Endothelial cell of umbilical vein (primary cell): ENCODE data around the gene CNKSR2. TPM values are rescaled to one million over a fixed set of nuclear protein-coding genes. Genes with fewer than 3 reads are reported as not detected.

ENCODE experiments used
- BruUV-seq: library from RNA; stranded (reverse); fragments of 400-500 nt; replicated peaks from 2 replicates; lab custom pipeline; 2021; lab: Mats Ljungman, UMichigan
- CTCF ChIA-PET: fragments of 300-600, 350-600 bp; sonication (Branson Sonifier 250); formaldehyde crosslinking; loops from one replicate; lab custom pipeline; 2021; ENCODE audit warnings: antibody characterized with exemption, inconsistent platforms; lab: Charles Lee
- POLR2A ChIA-PET: fragments of 300-600, 350-600 bp; sonication (Branson Sonifier 250); formaldehyde crosslinking; loops from one replicate; lab custom pipeline; 2021; ENCODE audit warnings: antibody characterized with exemption, inconsistent platforms; lab: Charles Lee
- DNase-seq: peaks from one replicate; pipeline ENCODE4 v3.0.0-alpha.2; 2011; ENCODE audit warnings: low read depth, low spot score
- FAIRE-seq: peaks from 2 replicates; lab custom pipeline; 2011; peaks lifted over from hg19 to GRCh38; lab: Jason Lieb, UNC
- H2AFZ ChIP-seq: 2 replicates; pipeline ENCODE4 v1.6.0; 2012; ENCODE audit warnings: low read depth, low read length, control low read depth, inconsistent platforms
- H3K27ac ChIP-seq: 2 replicates; pipeline ENCODE4 v1.5.1; 2011; ENCODE audit warnings: low read depth, mild to moderate bottlenecking, control low read depth, low read length, moderate library complexity; ENCODE audit not compliant: insufficient read depth
- H3K27me3 ChIP-seq, 2 experiments: 2 replicates each; pipeline versions ENCODE4 v1.6.0 to v1.6.1; 2011; ENCODE audit warnings: low read length in 2 of 2, mixed read lengths in 1 of 2; ENCODE audit not compliant: control insufficient read depth in 2 of 2, insufficient read depth in 2 of 2
- H3K36me3 ChIP-seq, 2 experiments: 2 replicates in 1 of 2; 3 replicates in 1 of 2; pipeline ENCODE4 v1.5.1; 2011; ENCODE audit warnings: low read length in 2 of 2, mild to moderate bottlenecking in 1 of 2, moderate library complexity in 1 of 2; ENCODE audit not compliant: control insufficient read depth in 2 of 2, insufficient read depth in 2 of 2; ENCODE audit errors: extremely low read depth in 1 of 2
- H3K4me1 ChIP-seq: 3 replicates; pipeline ENCODE4 v1.5.1; 2011; ENCODE audit warnings: mild to moderate bottlenecking, low read length; ENCODE audit not compliant: control insufficient read depth, insufficient read depth; ENCODE audit errors: extremely low read depth
- H3K4me2 ChIP-seq: 2 replicates; pipeline ENCODE4 v1.6.1; 2011; ENCODE audit warnings: low read length, control low read depth, mixed read lengths; ENCODE audit not compliant: insufficient read depth
- H3K4me3 ChIP-seq, 3 experiments: fragments of 200-600 bp in 1 of 3; sonication (generic), shearing (Covaris generic) in 1 of 3; replicated peaks in 1 of 3; 2 replicates each; pipeline ENCODE4 v1.5.1; 2011 to 2016; ENCODE audit warnings: control low read depth in 3 of 3, low read length in 3 of 3, mild to moderate bottlenecking in 2 of 3, inconsistent platforms in 1 of 3, low read depth in 1 of 3, moderate library complexity in 1 of 3; ENCODE audit not compliant: insufficient read depth in 1 of 3
- H3K79me2 ChIP-seq: 2 replicates; pipeline ENCODE4 v1.6.0; 2012; ENCODE audit warnings: low read length, inconsistent platforms; ENCODE audit not compliant: control insufficient read depth, insufficient read depth
- H3K9ac ChIP-seq: replicated peaks from 2 replicates; pipeline ENCODE3; 2011; ENCODE audit warnings: low read length, control low read depth; ENCODE audit not compliant: insufficient read depth; ENCODE audit errors: extremely low read depth
- H3K9me1 ChIP-seq: replicated peaks from 3 replicates; pipeline ENCODE4 v1.6.0; 2011; ENCODE audit warnings: mild to moderate bottlenecking, low read length; ENCODE audit not compliant: control insufficient read depth, insufficient read depth; ENCODE audit errors: extremely low read depth
- H3K9me3 ChIP-seq: replicated peaks from 2 replicates; pipeline ENCODE4 v1.5.1; 2012; ENCODE audit warnings: low read length, inconsistent platforms; ENCODE audit not compliant: control insufficient read depth, insufficient read depth
- H4K20me1 ChIP-seq: replicated peaks from 2 replicates; pipeline ENCODE3; 2011; ENCODE audit warnings: mild to moderate bottlenecking, low read length; ENCODE audit not compliant: control insufficient read depth, insufficient read depth; ENCODE audit errors: extremely low read depth
- EZH2 ChIP-seq: IDR thresholded peaks from 2 replicates; pipeline ENCODE4 v1.6.1; 2012; ENCODE audit warnings: borderline replicate concordance, low read depth, mild to moderate bottlenecking, moderate library complexity, low read length, inconsistent platforms; ENCODE audit not compliant: severe bottlenecking
- FOS ChIP-seq: IDR thresholded peaks from 2 replicates; pipeline ENCODE4 v1.6.1; 2011; ENCODE audit warnings: mild to moderate bottlenecking, low read length, moderate library complexity, borderline replicate concordance; ENCODE audit not compliant: insufficient read depth
- GATA2 ChIP-seq: IDR thresholded peaks from 2 replicates; pipeline ENCODE4 v1.7.0; 2011; ENCODE audit warnings: low read depth, mild to moderate bottlenecking, moderate library complexity, mixed read lengths, low read length; ENCODE audit not compliant: insufficient read length, insufficient read depth
- JUN ChIP-seq: IDR thresholded peaks from 2 replicates; pipeline ENCODE4 v1.6.1; 2011; ENCODE audit warnings: borderline replicate concordance, low read depth; ENCODE audit not compliant: insufficient read length, insufficient read depth
- MYC ChIP-seq: IDR thresholded peaks from one replicate; pipeline ENCODE4 v1.6.1; 2011; ENCODE audit warnings: mild to moderate bottlenecking, low read depth, low read length
- POLR2A ChIP-seq: IDR thresholded peaks from 2 replicates; pipeline ENCODE4 v1.6.1; 2012; ENCODE audit warnings: low read depth, mild to moderate bottlenecking, control low read depth, low read length
- POLR2AphosphoS5 ChIP-seq: IDR thresholded peaks from 2 replicates; pipeline ENCODE4 v1.6.1; 2012; ENCODE audit warnings: low read depth, mild to moderate bottlenecking, control low read depth, low read length, moderate library complexity; ENCODE audit not compliant: insufficient read depth
- dilution Hi-C: fragments of 300-500 bp; cut with MboI; formaldehyde crosslinking; loops from one replicate; pipeline ENCODE4 v1.15.0; 2019; ENCODE audit warnings: low sequenced_read_pairs; ENCODE audit not compliant: extremely low pct_ligation_motif_present
- intact Hi-C: fragments of 100-400 bp; cut with micrococcal nuclease; formaldehyde crosslinking; loops from one replicate; pipeline ENCODE4 v1.10.0; 2022
- polyA plus RNA-seq, 4 experiments: library from polyadenylated mRNA; depleted of rRNA in 3 of 4; stranded (reverse) in 3 of 4; unstranded in 1 of 4; fragments of >200 nt; gene quantifications; 2 replicates each; pipeline versions ENCODE4 v1.2.1 to v1.2.3, GENCODE V29; 2011 to 2012; ENCODE audit warnings: missing spikeins in 1 of 4
- total RNA-seq: library from RNA; stranded (reverse); gene quantifications from 2 replicates; pipeline ENCODE4 v1.2.3, GENCODE V29; 2021
- TF ChIP-seq, protein P1 (sequence below), 2 donors: IDR thresholded peaks; 1 replicate in 1 of 2; 2 replicates in 1 of 2; pipeline ENCODE4 v1.5.1; 2011; ENCODE audit warnings: low read length in 2 of 2, mild to moderate bottlenecking in 2 of 2, moderate library complexity in 2 of 2, control low read depth in 1 of 2, inconsistent platforms in 1 of 2, low read depth in 1 of 2; ENCODE audit not compliant: insufficient read depth in 1 of 2; ENCODE audit errors: extremely low read depth in 1 of 2
- TF ChIP-seq, protein P2 (sequence below): IDR thresholded peaks from 2 replicates; pipeline ENCODE4 v1.6.1; 2011; ENCODE audit not compliant: insufficient read depth, insufficient read length

The CNKSR2 gene
- total and polyA plus RNA-seq, 2 donors (not counting 3 experiments of a cell fraction or from before 2014, with no cell fraction given) = 0.13 TPM; not detected in 1

DNA sequence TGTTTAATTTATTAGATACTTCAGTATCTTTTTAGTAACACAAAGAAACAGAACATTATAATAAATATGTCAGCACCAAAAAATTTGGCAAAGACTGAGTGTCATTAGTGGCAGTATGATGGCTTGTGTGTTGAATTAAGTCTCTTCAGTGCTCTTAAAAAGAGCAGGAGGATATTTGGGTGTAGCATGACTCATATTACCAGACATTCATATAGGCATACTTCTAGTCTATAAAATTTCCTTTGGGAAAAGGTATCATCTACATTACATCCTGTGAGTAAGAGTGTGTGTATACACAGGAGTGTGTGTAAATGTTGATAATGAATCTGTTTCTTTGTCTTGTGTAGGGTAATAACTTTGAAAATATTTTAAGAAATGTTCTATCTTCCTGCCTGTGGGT lies 135.7 kb downstream of the CNKSR2 start:
- dilution Hi-C loops = no loop called here
- peak; percentile 70 for DNase-seq
- peak overlapping the region; percentile 12 for H3K4me2 ChIP-seq

DNA sequence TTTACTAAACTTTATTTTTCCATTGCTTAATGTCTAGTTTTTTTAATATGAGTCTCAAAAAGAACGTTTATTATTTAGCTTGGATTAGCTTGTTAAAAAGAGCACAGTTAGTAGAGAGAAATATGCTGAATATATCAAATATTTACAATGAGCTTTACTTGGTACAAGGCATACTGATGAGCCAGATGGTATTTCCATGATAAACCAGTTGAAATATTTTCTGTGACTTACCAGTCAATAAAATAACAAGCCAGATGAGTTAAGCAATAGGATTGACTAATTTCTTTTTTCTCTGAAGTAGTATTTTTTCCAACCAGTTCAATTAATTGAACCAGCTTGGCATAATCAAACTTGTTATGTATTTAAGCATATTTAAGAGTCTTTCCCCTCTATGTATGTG lies 149.8 kb downstream of the CNKSR2 start:
- H3K9me1 ChIP-seq = no peaks in the 10 kb centered on the region
- DNase-seq = no peak
- ChIA-PET CTCF (no interaction called here), POLR2A (no interaction called here)
- no peak overlapping the region for H3K27ac ChIP-seq
- TF ChIP-seq, protein P1, sequence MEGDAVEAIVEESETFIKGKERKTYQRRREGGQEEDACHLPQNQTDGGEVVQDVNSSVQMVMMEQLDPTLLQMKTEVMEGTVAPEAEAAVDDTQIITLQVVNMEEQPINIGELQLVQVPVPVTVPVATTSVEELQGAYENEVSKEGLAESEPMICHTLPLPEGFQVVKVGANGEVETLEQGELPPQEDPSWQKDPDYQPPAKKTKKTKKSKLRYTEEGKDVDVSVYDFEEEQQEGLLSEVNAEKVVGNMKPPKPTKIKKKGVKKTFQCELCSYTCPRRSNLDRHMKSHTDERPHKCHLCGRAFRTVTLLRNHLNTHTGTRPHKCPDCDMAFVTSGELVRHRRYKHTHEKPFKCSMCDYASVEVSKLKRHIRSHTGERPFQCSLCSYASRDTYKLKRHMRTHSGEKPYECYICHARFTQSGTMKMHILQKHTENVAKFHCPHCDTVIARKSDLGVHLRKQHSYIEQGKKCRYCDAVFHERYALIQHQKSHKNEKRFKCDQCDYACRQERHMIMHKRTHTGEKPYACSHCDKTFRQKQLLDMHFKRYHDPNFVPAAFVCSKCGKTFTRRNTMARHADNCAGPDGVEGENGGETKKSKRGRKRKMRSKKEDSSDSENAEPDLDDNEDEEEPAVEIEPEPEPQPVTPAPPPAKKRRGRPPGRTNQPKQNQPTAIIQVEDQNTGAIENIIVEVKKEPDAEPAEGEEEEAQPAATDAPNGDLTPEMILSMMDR (IDR thresholded peaks at IDR 0.05; ENCODE audit: extremely low read depth in 1 of 2, insufficient read depth in 1 of 2, low read depth in 1 of 2, low read length in 2 of 2) = no peak
- no peak for TF ChIP-seq MYC
- TF ChIP-seq GATA2 = no peak
- TF ChIP-seq, protein P2, sequence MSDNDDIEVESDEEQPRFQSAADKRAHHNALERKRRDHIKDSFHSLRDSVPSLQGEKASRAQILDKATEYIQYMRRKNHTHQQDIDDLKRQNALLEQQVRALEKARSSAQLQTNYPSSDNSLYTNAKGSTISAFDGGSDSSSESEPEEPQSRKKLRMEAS = no peak
- TF ChIP-seq JUN = no peak
- TF ChIP-seq POLR2A = no peak
- no peak for TF ChIP-seq EZH2
- no peak for TF ChIP-seq POLR2AphosphoS5
- TF ChIP-seq FOS = no peak
- H3K4me2 ChIP-seq = no peak overlapping the region
- peaks cover 15% of the 10 kb centered on the region for H3K4me1 ChIP-seq
- BruUV-seq = no TSS peak
- no peaks in the 10 kb centered on the region for H3K36me3 ChIP-seq
- intact Hi-C loops (no loop called here), dilution Hi-C loops (no loop called here)
- H3K9ac ChIP-seq = no peak overlapping the region
- H2AFZ ChIP-seq = no peak overlapping the region
- H3K9me3 ChIP-seq = no peaks in the 10 kb centered on the region
- FAIRE-seq = no peak
- no peaks in the 10 kb centered on the region for H3K79me2 ChIP-seq
- no peak overlapping the region for H3K4me3 ChIP-seq
- H3K27me3 ChIP-seq = no peaks in the 10 kb centered on the region
- H4K20me1 ChIP-seq = no peaks in the 10 kb centered on the region

More for the DNA sequence above, 135.7 kb downstream of the CNKSR2 start:
- no TSS peak for BruUV-seq
- TF ChIP-seq JUN (peak; percentile 75), GATA2 (peak; percentile 64), POLR2A (no peak), MYC (no peak), FOS (peak; percentile 84)
- POLR2A ChIA-PET = no interaction called here
- Histone ChIP-seq H2AFZ (no peak overlapping the region), H3K79me2 (no peaks in the 10 kb centered on the region), H3K27ac (no peak overlapping the region), H3K4me1 (peaks cover 22% of the 10 kb centered on the region), H3K9me3 (no peaks in the 10 kb centered on the region), H3K9me1 (no peaks in the 10 kb centered on the region), H3K4me3 (no peak overlapping the region), H3K36me3 (no peaks in the 10 kb centered on the region), H4K20me1 (no peaks in the 10 kb centered on the region), H3K27me3 (no peaks in the 10 kb centered on the region), H3K9ac (no peak overlapping the region)
- intact Hi-C loops = loop anchor here (1.0 kb wide), 1 partner anchor 19 kb away; no protein-coding TSS in a partner anchor
- CTCF ChIA-PET = no interaction called here
- peak; percentile 85 for FAIRE-seq
